EH (cell line): ENCODE data around the gene TTC23L.
"Not testable (repeated sequence)": the region's sequence is repeated elsewhere in the genome, so short reads cannot be mapped to it uniquely, and the experiment has no call there.

ENCODE experiments used
- DNase-seq: peaks from one replicate; pipeline ENCODE4 v3.0.0-alpha.2; 2015; ENCODE audit warnings: low read depth

Gene TTC23L

GRCh38 chr5:34923256-34923655 lies 84.3 kb downstream of the TTC23L start:
- not testable (repeated sequence) for DNase-seq

GRCh38 chr5:34923694-34924461 lies 84.9 kb downstream of the TTC23L start:
- peak; percentile 89 for DNase-seq

GRCh38 chr5:34924462-34924765 lies 85.5 kb downstream of the TTC23L start:
- DNase-seq: no peak

GRCh38 chr5:34926318-34926888 lies 87.4 kb downstream of the TTC23L start:
- no peak for DNase-seq

GRCh38 chr5:34927785-34928184 lies 88.8 kb downstream of the TTC23L start:
- DNase-seq: no peak

- no peak for DNase-seq
These were observed 89.3 kb downstream of the TTC23L start for GRCh38 chr5:34928267-34928666.

- peak; percentile 98 for DNase-seq
These were observed 90.3 kb downstream of the TTC23L start, which contains the start of gene DNAJC21 for GRCh38 chr5:34929134-34929719. DNAJC21 (plus strand) TSS chr5:34929559; CDS start chr5:34929820, 261 bp downstream.

GRCh38 chr5:34929720-34930461 lies 90.9 kb downstream of the TTC23L start:
- peak; percentile 84 for DNase-seq

- peak; percentile 69 for DNase-seq
These were observed 91.5 kb downstream of the TTC23L start for GRCh38 chr5:34930462-34930844.

- DNase-seq: no peak
These were observed 91.9 kb downstream of the TTC23L start for GRCh38 chr5:34930870-34931269.

- no peak for DNase-seq
These were observed 94.0 kb downstream of the TTC23L start for GRCh38 chr5:34932947-34933346.

GRCh38 chr5:34941936-34942335 lies 103.0 kb downstream of the TTC23L start:
- no peak for DNase-seq

- DNase-seq: no peak
These were observed 105.1 kb downstream of the TTC23L start for GRCh38 chr5:34944044-34944443.

GRCh38 chr5:34944460-34945047 lies 105.6 kb downstream of the TTC23L start:
- no peak for DNase-seq
